Left cardiac atrium (tissue), 4 donors: Measurements from ENCODE around the gene SPATA7. TPM values are rescaled to one million over a fixed set of nuclear protein-coding genes. Genes with fewer than 3 reads are reported as not detected.
"Not testable (repeated sequence)": the region's sequence is repeated elsewhere in the genome, so short reads cannot be mapped to it uniquely, and the experiment has no call there.

Experiments used
- ATAC-seq, 2 donors: fragments of 200-7000 bp; cut with Tn5 transposase; one replicate each; pipeline ENCODE4 v1.9.1; 2020; ENCODE audit warnings: mild to moderate bottlenecking in 2 of 2, moderate library complexity in 2 of 2
- DNase-seq: peaks from one replicate; pipeline ENCODE4 v3.0.0-alpha.2; 2020
- intact Hi-C, 2 donors: fragments of 100-400 bp; cut with DNase I; formaldehyde crosslinking; loops; one replicate each; pipeline versions ENCODE4 v1.14.1 to v1.15.1; 2022 to 2023
- long read RNA-seq: library from polyadenylated mRNA; unstranded; transcript quantifications from one replicate; pipeline ENCODE4 v2.0.0, GENCODE V29; 2021
- total RNA-seq, 2 donors: library from RNA; stranded (reverse); fragmentation: NEBNext Ultra II Directional; extraction: Animal tissue kit (Norgen Biotek cat#: 25700); gene quantifications; one replicate each; pipeline ENCODE4 v1.2.1, GENCODE V29; 2021
- donor health status: DM: no; HTN: yes; CAD: no.
- donor health status: DM: no; HTN: yes; CAD: no; lungs with severe emphysema.
- donor health status: DM: yes; HTN: yes; CAD: no.
- donor health status: Dilated cardiomyopathy.

The SPATA7 gene
- total RNA-seq, result 10 to 100 TPM in 1 of 2 donors, 1 to 10 TPM in 1; 6.3 to 10.8 TPM
- long read RNA-seq, partial matches to known transcripts, result 0 of 4 reads
- long read RNA-seq, other reads (novel, unspliced or antisense), result 2 of 4 reads

- peak; percentile 99 to 100 for ATAC-seq
- intact Hi-C loops, result loop anchor here in 1 of 2 donors (5.0 to 10.0 kb wide), 2 partner anchors 177 to 441 kb away; partner anchors contain the start of gene ZC3H14
- DNase-seq, result peak; percentile 98
Measured at GRCh38 chr14:88385212-88386101, at the start of gene SPATA7. TSS of gene SPATA7 (plus strand) at chr14:88385657. CDS start at chr14:88385819, 162 bp downstream.

GRCh38 chr14:88340357-88340756 is 45.1 kb upstream of the SPATA7 start:
- intact Hi-C loops, result no loop called here
- DNase-seq, result no peak

GRCh38 chr14:88342980-88343379 is 42.5 kb upstream of the SPATA7 start:
- no peak for ATAC-seq
- no peak for DNase-seq
- intact Hi-C loops, result no loop called here

More at GRCh38 chr14:88340357-88340756, 45.1 kb upstream of the SPATA7 start:
- no peak for ATAC-seq

GRCh38 chr14:88346048-88346639 is 39.3 kb upstream of the SPATA7 start:
- no peak for ATAC-seq
- no peak for DNase-seq
- intact Hi-C loops, result no loop called here

GRCh38 chr14:88348546-88348945 is 36.9 kb upstream of the SPATA7 start:
- intact Hi-C loops, result no loop called here

GRCh38 chr14:88351966-88352691 is 33.3 kb upstream of the SPATA7 start:
- intact Hi-C loops, result no loop called here
- DNase-seq (no peak), ATAC-seq (peak in 1 of 2 donors; percentile 62)

More at GRCh38 chr14:88348546-88348945, 36.9 kb upstream of the SPATA7 start:
- no peak for ATAC-seq
- no peak for DNase-seq

GRCh38 chr14:88352698-88353097 is 32.8 kb upstream of the SPATA7 start:
- intact Hi-C loops, result no loop called here
- ATAC-seq (no peak), DNase-seq (no peak)

- intact Hi-C loops, result no loop called here
- DNase-seq (no peak), ATAC-seq (no peak)
Measured at GRCh38 chr14:88354358-88354757, 31.1 kb upstream of the SPATA7 start.

GRCh38 chr14:88359500-88359899 is 26.0 kb upstream of the SPATA7 start:
- intact Hi-C loops, result no loop called here
- ATAC-seq (no peak), DNase-seq (no peak)

- intact Hi-C loops, result no loop called here
- DNase-seq (no peak), ATAC-seq (no peak)
Measured at GRCh38 chr14:88363644-88364043, 21.8 kb upstream of the SPATA7 start.

- intact Hi-C loops, result no loop called here
- ATAC-seq (no peak), DNase-seq (no peak)
Measured at GRCh38 chr14:88364710-88365413, 20.6 kb upstream of the SPATA7 start.

- intact Hi-C loops, result no loop called here
- DNase-seq, result no peak
- ATAC-seq, result no peak
Measured at GRCh38 chr14:88369496-88369895, 16.0 kb upstream of the SPATA7 start.

- no peak for DNase-seq
- no peak for ATAC-seq
- intact Hi-C loops, result loop anchor here in 1 of 2 donors (2.0 to 10.0 kb wide), 3 partner anchors 193 to 435 kb away; no protein-coding TSS in a partner anchor
Measured at GRCh38 chr14:88379706-88380343, 5.6 kb upstream of the SPATA7 start.

GRCh38 chr14:88380405-88380804 is 5.1 kb upstream of the SPATA7 start:
- ATAC-seq (no peak), DNase-seq (no peak)
- intact Hi-C loops, result loop anchor here in 1 of 2 donors (2.0 to 10.0 kb wide), 3 partner anchors 193 to 436 kb away; no protein-coding TSS in a partner anchor

GRCh38 chr14:88381634-88382033 is 3.8 kb upstream of the SPATA7 start:
- intact Hi-C loops, result loop anchor here in 1 of 2 donors (2.0 to 10.0 kb wide), 3 partner anchors 194 to 437 kb away; no protein-coding TSS in a partner anchor
- not testable (repeated sequence) for DNase-seq, ATAC-seq

- intact Hi-C loops, result loop anchor here in 1 of 2 donors (5.0 to 10.0 kb wide), 3 partner anchors 178 to 440 kb away; partner anchors contain the start of gene ZC3H14
- ATAC-seq (peak in 1 of 2 donors; percentile 22), DNase-seq (no peak)
Measured at GRCh38 chr14:88384718-88385117, 739 bp upstream of the SPATA7 start.

GRCh38 chr14:88386256-88386794 is 868 bp downstream of the SPATA7 start:
- ATAC-seq (no peak), DNase-seq (no peak)
- intact Hi-C loops, result loop anchor here in 1 of 2 donors (5.0 to 10.0 kb wide), 2 partner anchors 176 to 442 kb away; partner anchors contain the start of gene ZC3H14
